WTC11 (cell line): ENCODE results near the gene NDUFA11. TPM values are rescaled to one million over a fixed set of nuclear protein-coding genes. Genes with fewer than 3 reads are reported as not detected.

Source experiments
- ATAC-seq: fragments of 200-7000 bp; cut with Tn5 transposase; 2 replicates; pipeline ENCODE4 v1.10.0; 2021; ENCODE audit warnings: mild to moderate bottlenecking, moderate library complexity
- CTCF ChIA-PET: fragments of 300-600 bp; sonication (Branson Sonifier 250); formaldehyde crosslinking; loops from one replicate; lab custom pipeline; 2021; ENCODE audit warnings: antibody characterized with exemption; lab: Charles Lee
- POLR2A ChIA-PET: fragments of 350-600 bp; sonication (Branson Sonifier 250); formaldehyde crosslinking; loops from one replicate; lab custom pipeline; 2021; ENCODE audit warnings: antibody characterized with exemption; lab: Charles Lee
- DNase-seq: peaks from one replicate; pipeline ENCODE4 v3.0.0; 2021; ENCODE audit warnings: low spot score
- H3K27ac Mint-ChIP-seq: 2 replicates; pipeline ENCODE4 v1.8.0; 2021; ENCODE audit warnings: mixed read lengths
- H3K27me3 Mint-ChIP-seq: 2 replicates; pipeline ENCODE4 v1.8.0; 2021; ENCODE audit warnings: low read depth, mild to moderate bottlenecking, moderate library complexity, mixed read lengths
- H3K36me3 Mint-ChIP-seq: 2 replicates; pipeline ENCODE4 v1.8.0; 2021; ENCODE audit warnings: mixed read lengths
- H3K4me1 Mint-ChIP-seq: 2 replicates; pipeline ENCODE4 v1.8.0; 2022; ENCODE audit warnings: mixed read lengths
- H3K4me3 Mint-ChIP-seq: 2 replicates; pipeline ENCODE4 v1.8.0; 2021; ENCODE audit warnings: mild to moderate bottlenecking, moderate library complexity, mixed read lengths
- H3K9me3 Mint-ChIP-seq: 2 replicates; pipeline ENCODE4 v1.8.0; 2021; ENCODE audit warnings: mixed read lengths
- ELF4 ChIP-seq: sonication (generic); formaldehyde crosslinking; IDR thresholded peaks from 2 replicates; pipeline ENCODE4 v1.8.1; 2022; ENCODE audit warnings: low read depth, mild to moderate bottlenecking, moderate library complexity, missing genetic modification reagents
- EMX1 ChIP-seq: fragments of 250-450 bp; sonication (Bioruptor Pico); IDR thresholded peaks from 2 replicates; pipeline ENCODE4 v1.8.0; 2021; ENCODE audit warnings: mild to moderate bottlenecking
- ESRRA ChIP-seq: sonication (generic); formaldehyde crosslinking; IDR thresholded peaks from 2 replicates; pipeline ENCODE4 v1.8.1; 2022; ENCODE audit warnings: mild to moderate bottlenecking, missing genetic modification reagents, borderline replicate concordance
- ETV6 ChIP-seq: sonication (generic); formaldehyde crosslinking; IDR thresholded peaks from 2 replicates; pipeline ENCODE4 v1.8.1; 2022; ENCODE audit warnings: mild to moderate bottlenecking, missing genetic modification reagents
- GABPB1 ChIP-seq: sonication (generic); formaldehyde crosslinking; IDR thresholded peaks from 2 replicates; pipeline ENCODE4 v1.8.1; 2023; ENCODE audit warnings: mild to moderate bottlenecking, missing genetic modification reagents
- HMGA2 ChIP-seq: fragments of 250-450 bp; sonication (Bioruptor Pico); IDR thresholded peaks from 2 replicates; pipeline ENCODE4 v1.4.0; 2021; ENCODE audit warnings: mild to moderate bottlenecking, moderate library complexity
- KAT7 ChIP-seq: sonication (generic); formaldehyde crosslinking; IDR thresholded peaks from 2 replicates; pipeline ENCODE4 v1.8.1; 2023; ENCODE audit warnings: missing genetic modification reagents, mild to moderate bottlenecking, borderline replicate concordance
- MXD4 ChIP-seq: fragments of 250-450 bp; sonication (Bioruptor Pico); IDR thresholded peaks from 2 replicates; pipeline ENCODE4 v1.8.0; 2021; ENCODE audit warnings: mild to moderate bottlenecking, moderate library complexity, borderline replicate concordance
- NFATC4 ChIP-seq: fragments of 250-450 bp; sonication (Bioruptor Pico); IDR thresholded peaks from 2 replicates; pipeline ENCODE4 v1.9.0; 2021; ENCODE audit warnings: mild to moderate bottlenecking
- NFE2L1 ChIP-seq: sonication (generic); formaldehyde crosslinking; IDR thresholded peaks from 2 replicates; pipeline ENCODE4 v1.8.1; 2023; ENCODE audit warnings: missing genetic modification reagents
- NFYB ChIP-seq: sonication (generic); formaldehyde crosslinking; conservative IDR thresholded peaks from 2 replicates; pipeline ENCODE4 v1.8.0; 2022; ENCODE audit warnings: low read depth, missing genetic modification reagents
- NR1H2 ChIP-seq: sonication (generic); formaldehyde crosslinking; IDR thresholded peaks from 2 replicates; pipeline ENCODE4 v1.9.0; 2021; ENCODE audit warnings: mild to moderate bottlenecking, moderate library complexity, missing genetic modification reagents
- NR2C2 ChIP-seq: sonication (generic); formaldehyde crosslinking; IDR thresholded peaks from 2 replicates; pipeline ENCODE4 v1.8.0; 2022; ENCODE audit warnings: mild to moderate bottlenecking, missing genetic modification reagents
- PRRX2 ChIP-seq: fragments of 250-450 bp; sonication (Bioruptor Pico); IDR thresholded peaks from 2 replicates; pipeline ENCODE4 v1.8.0; 2021; ENCODE audit warnings: mild to moderate bottlenecking
- RORB ChIP-seq: fragments of 250-450 bp; sonication (Bioruptor Pico); IDR thresholded peaks from 2 replicates; pipeline ENCODE4 v1.9.0; 2021; ENCODE audit warnings: mild to moderate bottlenecking
- SMAD4 ChIP-seq: sonication (generic); formaldehyde crosslinking; IDR thresholded peaks from 2 replicates; pipeline ENCODE4 v1.8.0; 2022; ENCODE audit warnings: mild to moderate bottlenecking, missing genetic modification reagents
- TEAD1 ChIP-seq: sonication (generic); formaldehyde crosslinking; IDR thresholded peaks from 2 replicates; pipeline ENCODE4 v1.8.0; 2022; ENCODE audit warnings: mild to moderate bottlenecking, missing genetic modification reagents
- TEAD4 ChIP-seq: sonication (generic); formaldehyde crosslinking; IDR thresholded peaks from 2 replicates; pipeline ENCODE4 v1.8.0; 2022; ENCODE audit warnings: mild to moderate bottlenecking, missing genetic modification reagents
- TP53 ChIP-seq: sonication (generic); formaldehyde crosslinking; IDR thresholded peaks from 2 replicates; pipeline ENCODE4 v1.8.1; 2023; ENCODE audit warnings: mild to moderate bottlenecking, missing genetic modification reagents
- ZNF232 ChIP-seq: sonication (generic); formaldehyde crosslinking; IDR thresholded peaks from 2 replicates; pipeline ENCODE4 v1.8.0; 2022; ENCODE audit warnings: mild to moderate bottlenecking, missing genetic modification reagents
- ZNF416 ChIP-seq: fragments of 250-450 bp; sonication (Bioruptor Pico); IDR thresholded peaks from 2 replicates; pipeline ENCODE4 v1.9.0; 2021; ENCODE audit warnings: mild to moderate bottlenecking, inconsistent platforms
- total RNA-seq: library from RNA; stranded (reverse); gene quantifications from 3 replicates; pipeline ENCODE4 v1.2.3, GENCODE V29; 2021
- TF ChIP-seq, protein P1 (sequence below): sonication (generic); formaldehyde crosslinking; IDR thresholded peaks from 2 replicates; pipeline ENCODE4 v1.8.1; 2022; ENCODE audit warnings: mild to moderate bottlenecking, moderate library complexity, missing genetic modification reagents
- TF ChIP-seq, protein P2 (sequence below): sonication (generic); formaldehyde crosslinking; IDR thresholded peaks from 2 replicates; pipeline ENCODE4 v1.8.1; 2023; ENCODE audit warnings: mild to moderate bottlenecking, moderate library complexity, missing genetic modification reagents
- TF ChIP-seq, protein P3 (sequence below): sonication (generic); formaldehyde crosslinking; IDR thresholded peaks from 2 replicates; pipeline ENCODE4 v1.8.0; 2023; ENCODE audit warnings: missing genetic modification reagents, mild to moderate bottlenecking, borderline replicate concordance
- TF ChIP-seq, protein P4 (sequence below): sonication (generic); formaldehyde crosslinking; IDR thresholded peaks from 2 replicates; pipeline ENCODE4 v1.8.1; 2022; ENCODE audit warnings: low read depth, missing genetic modification reagents, borderline replicate concordance
- TF ChIP-seq, protein P5 (sequence below): fragments of 250-450 bp; sonication (Bioruptor Pico); conservative IDR thresholded peaks from 2 replicates; pipeline ENCODE4 v1.9.0; 2021; ENCODE audit warnings: mild to moderate bottlenecking
- TF ChIP-seq, protein P6 (sequence below): sonication (generic); formaldehyde crosslinking; IDR thresholded peaks from 2 replicates; pipeline ENCODE4 v1.8.1; 2023; ENCODE audit warnings: mild to moderate bottlenecking, missing genetic modification reagents, moderate library complexity

NDUFA11 gene
- total RNA-seq, 1 experiment from 2014 or later, result 261 TPM

DNA sequence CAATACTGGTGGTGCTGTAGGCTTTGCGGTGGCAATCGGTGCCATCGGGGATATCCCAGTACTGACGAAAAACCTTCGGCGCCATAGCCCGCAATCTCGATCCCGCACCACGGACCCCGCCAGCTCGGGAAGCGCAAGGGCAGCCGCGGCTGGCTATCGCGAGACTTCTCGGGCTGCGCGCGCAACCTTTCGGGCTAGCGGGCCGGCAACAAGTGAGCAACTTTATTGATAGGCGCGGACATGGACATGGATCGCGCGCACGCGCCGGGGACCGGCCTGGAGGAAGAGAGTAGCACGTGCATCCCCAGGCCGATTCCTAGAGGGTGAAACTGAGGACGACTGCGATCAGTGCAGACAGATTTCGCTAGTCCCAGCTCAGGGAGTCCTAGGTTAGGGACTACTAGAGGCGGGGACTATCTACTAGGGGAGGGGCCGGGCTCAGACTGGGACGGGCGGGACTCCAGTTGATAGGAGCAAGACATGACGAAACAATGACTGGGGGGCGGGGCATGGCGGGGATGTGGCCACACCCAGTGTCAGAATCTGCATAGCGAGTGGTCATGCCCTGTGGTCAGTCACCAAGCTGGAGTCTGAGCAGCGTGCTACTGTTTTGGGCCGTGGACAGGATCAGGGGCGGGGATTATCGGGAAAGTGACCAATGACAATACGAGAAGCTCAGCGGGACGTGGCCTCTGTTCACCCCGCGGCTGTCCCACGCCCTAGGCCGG, at the start of gene NDUFA11 (continued):
- TF ChIP-seq, protein P1, sequence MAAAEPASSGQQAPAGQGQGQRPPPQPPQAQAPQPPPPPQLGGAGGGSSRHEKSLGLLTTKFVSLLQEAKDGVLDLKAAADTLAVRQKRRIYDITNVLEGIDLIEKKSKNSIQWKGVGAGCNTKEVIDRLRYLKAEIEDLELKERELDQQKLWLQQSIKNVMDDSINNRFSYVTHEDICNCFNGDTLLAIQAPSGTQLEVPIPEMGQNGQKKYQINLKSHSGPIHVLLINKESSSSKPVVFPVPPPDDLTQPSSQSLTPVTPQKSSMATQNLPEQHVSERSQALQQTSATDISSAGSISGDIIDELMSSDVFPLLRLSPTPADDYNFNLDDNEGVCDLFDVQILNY, result peak; percentile 89
- peak; percentile 85 for TF ChIP-seq TEAD1
- TF ChIP-seq NR1H2, result peak; percentile 42; the same call in 1 of the 2 replicates
- peak; percentile 39; the same call in 1 of the 2 replicates for TF ChIP-seq TP53 (CRISPR knock-in tag)
- TF ChIP-seq ZNF416 (CRISPR knock-in tag), result no peak
- TF ChIP-seq SMAD4 (CRISPR knock-in tag), result no peak
- no peak for TF ChIP-seq ELF4 (CRISPR knock-in tag)
- TF ChIP-seq ETV6, result peak; percentile 62; the same call in 1 of the 2 replicates
- TF ChIP-seq NFATC4 (CRISPR knock-in tag), result no peak
- no peak for TF ChIP-seq EMX1 (CRISPR knock-in tag)
- no peak for TF ChIP-seq ESRRA (CRISPR knock-in tag)
- TF ChIP-seq, protein P2, sequence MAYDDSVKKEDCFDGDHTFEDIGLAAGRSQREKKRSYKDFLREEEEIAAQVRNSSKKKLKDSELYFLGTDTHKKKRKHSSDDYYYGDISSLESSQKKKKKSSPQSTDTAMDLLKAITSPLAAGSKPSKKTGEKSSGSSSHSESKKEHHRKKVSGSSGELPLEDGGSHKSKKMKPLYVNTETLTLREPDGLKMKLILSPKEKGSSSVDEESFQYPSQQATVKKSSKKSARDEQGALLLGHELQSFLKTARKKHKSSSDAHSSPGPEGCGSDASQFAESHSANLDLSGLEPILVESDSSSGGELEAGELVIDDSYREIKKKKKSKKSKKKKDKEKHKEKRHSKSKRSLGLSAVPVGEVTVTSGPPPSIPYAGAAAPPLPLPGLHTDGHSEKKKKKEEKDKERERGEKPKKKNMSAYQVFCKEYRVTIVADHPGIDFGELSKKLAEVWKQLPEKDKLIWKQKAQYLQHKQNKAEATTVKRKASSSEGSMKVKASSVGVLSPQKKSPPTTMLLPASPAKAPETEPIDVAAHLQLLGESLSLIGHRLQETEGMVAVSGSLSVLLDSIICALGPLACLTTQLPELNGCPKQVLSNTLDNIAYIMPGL (CRISPR knock-in tag), result peak; percentile 68
- TF ChIP-seq MXD4 (CRISPR knock-in tag), result no peak
- TF ChIP-seq, protein P3, sequence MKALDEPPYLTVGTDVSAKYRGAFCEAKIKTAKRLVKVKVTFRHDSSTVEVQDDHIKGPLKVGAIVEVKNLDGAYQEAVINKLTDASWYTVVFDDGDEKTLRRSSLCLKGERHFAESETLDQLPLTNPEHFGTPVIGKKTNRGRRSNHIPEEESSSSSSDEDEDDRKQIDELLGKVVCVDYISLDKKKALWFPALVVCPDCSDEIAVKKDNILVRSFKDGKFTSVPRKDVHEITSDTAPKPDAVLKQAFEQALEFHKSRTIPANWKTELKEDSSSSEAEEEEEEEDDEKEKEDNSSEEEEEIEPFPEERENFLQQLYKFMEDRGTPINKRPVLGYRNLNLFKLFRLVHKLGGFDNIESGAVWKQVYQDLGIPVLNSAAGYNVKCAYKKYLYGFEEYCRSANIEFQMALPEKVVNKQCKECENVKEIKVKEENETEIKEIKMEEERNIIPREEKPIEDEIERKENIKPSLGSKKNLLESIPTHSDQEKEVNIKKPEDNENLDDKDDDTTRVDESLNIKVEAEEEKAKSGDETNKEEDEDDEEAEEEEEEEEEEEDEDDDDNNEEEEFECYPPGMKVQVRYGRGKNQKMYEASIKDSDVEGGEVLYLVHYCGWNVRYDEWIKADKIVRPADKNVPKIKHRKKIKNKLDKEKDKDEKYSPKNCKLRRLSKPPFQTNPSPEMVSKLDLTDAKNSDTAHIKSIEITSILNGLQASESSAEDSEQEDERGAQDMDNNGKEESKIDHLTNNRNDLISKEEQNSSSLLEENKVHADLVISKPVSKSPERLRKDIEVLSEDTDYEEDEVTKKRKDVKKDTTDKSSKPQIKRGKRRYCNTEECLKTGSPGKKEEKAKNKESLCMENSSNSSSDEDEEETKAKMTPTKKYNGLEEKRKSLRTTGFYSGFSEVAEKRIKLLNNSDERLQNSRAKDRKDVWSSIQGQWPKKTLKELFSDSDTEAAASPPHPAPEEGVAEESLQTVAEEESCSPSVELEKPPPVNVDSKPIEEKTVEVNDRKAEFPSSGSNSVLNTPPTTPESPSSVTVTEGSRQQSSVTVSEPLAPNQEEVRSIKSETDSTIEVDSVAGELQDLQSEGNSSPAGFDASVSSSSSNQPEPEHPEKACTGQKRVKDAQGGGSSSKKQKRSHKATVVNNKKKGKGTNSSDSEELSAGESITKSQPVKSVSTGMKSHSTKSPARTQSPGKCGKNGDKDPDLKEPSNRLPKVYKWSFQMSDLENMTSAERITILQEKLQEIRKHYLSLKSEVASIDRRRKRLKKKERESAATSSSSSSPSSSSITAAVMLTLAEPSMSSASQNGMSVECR (CRISPR knock-in tag), result peak; percentile 95
- no peak for TF ChIP-seq HMGA2 (CRISPR knock-in tag)
- TF ChIP-seq GABPB1 (CRISPR knock-in tag), result peak; percentile 91
- TF ChIP-seq KAT7 (CRISPR knock-in tag), result peak; percentile 74; the same call in 1 of the 2 replicates
- no peak for TF ChIP-seq NFYB (CRISPR knock-in tag)
- TF ChIP-seq ZNF232 (CRISPR knock-in tag), result peak; percentile 81; the same call in 1 of the 2 replicates

DNA sequence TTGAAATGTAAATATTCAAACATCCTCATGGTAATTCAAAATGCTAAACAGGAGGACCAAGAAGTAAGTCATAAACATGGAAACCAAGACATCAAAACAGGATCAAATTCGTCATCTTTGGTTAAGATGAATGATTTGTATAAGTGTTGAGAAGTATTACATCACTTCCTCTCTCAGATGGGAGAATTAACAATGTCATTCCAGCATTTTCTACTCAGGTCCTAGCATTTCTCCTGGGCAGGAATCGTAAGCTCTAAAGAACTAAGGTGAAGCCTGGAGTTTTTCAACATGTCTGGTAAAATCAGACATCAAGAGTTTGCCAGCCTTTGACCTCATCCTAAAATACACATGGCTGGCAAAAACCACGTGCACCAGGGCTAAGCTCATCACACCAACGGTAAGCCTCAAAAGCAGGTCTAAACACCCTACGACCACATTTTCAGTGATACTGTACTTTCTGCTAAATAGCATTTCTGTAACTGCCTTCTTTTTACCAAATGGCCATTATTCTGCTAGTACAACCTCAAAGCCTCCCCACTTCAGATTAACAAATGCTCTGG, 49.5 kb upstream of the NDUFA11 start:
- ATAC-seq (no peak), DNase-seq (no peak)
- Mint-ChIP-seq H3K9me3 (no peaks in the 10 kb centered on the region), H3K4me1 (peaks cover 96% of the 10 kb centered on the region), H3K4me3 (peak overlapping the region; percentile 22), H3K27ac (peak overlapping the region; percentile 85), H3K36me3 (no peaks in the 10 kb centered on the region), H3K27me3 (no peaks in the 10 kb centered on the region; the same call in 1 of the 2 replicates)
- ChIA-PET POLR2A (no interaction called here), CTCF (interaction anchor here (0.6 to 9.0 kb wide), 6 partner anchors 15 to 263 kb away, joined by 3 to 95 read pairs (median 16); partner anchors contain the start of gene RPL36)
- TF ChIP-seq NR2C2 (CRISPR knock-in tag) (no peak), TEAD4 (CRISPR knock-in tag) (no peak), PRRX2 (CRISPR knock-in tag) (no peak), NFE2L1 (CRISPR knock-in tag) (no peak), RORB (CRISPR knock-in tag) (no peak)
- TF ChIP-seq, protein P4, sequence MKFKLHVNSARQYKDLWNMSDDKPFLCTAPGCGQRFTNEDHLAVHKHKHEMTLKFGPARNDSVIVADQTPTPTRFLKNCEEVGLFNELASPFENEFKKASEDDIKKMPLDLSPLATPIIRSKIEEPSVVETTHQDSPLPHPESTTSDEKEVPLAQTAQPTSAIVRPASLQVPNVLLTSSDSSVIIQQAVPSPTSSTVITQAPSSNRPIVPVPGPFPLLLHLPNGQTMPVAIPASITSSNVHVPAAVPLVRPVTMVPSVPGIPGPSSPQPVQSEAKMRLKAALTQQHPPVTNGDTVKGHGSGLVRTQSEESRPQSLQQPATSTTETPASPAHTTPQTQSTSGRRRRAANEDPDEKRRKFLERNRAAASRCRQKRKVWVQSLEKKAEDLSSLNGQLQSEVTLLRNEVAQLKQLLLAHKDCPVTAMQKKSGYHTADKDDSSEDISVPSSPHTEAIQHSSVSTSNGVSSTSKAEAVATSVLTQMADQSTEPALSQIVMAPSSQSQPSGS (CRISPR knock-in tag), result no peak
- TF ChIP-seq, protein P5, sequence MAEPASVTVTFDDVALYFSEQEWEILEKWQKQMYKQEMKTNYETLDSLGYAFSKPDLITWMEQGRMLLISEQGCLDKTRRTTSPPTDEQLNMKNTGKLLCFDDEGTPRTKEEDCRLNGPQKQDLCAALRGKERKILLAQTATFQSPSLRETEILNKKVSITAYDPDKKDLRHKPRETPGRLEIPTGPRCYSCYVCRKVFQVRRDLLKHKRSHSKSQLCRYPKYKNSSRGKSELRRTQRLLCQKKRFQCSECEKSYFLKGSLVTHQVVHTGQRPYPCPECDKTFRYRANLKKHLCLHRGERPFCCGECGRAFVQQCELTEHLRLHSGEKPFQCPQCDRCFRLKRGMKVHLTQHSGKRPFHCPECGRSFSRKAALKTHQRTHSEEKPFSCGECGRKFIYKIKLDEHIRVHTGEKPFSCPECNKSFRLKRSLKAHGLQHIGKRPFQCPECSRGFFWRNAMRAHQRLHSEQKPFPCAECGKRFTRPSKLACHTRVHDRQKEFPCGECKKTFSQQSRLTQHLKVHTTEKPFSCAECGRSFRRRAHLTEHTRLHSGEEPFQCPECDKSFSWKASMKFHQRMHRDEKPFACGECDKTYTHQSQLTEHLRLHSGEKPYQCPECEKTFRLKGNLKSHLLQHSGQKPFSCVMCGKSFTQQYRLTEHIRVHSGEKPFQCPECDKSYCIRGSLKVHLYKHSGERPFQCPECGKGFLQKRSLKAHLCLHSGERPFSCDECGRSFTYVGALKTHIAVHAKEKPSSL (CRISPR knock-in tag), result no peak
- TF ChIP-seq, protein P6, sequence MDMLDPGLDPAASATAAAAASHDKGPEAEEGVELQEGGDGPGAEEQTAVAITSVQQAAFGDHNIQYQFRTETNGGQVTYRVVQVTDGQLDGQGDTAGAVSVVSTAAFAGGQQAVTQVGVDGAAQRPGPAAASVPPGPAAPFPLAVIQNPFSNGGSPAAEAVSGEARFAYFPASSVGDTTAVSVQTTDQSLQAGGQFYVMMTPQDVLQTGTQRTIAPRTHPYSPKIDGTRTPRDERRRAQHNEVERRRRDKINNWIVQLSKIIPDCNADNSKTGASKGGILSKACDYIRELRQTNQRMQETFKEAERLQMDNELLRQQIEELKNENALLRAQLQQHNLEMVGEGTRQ (CRISPR knock-in tag), result no peak
